Right atrium auricular region (tissue), 2 donors: ENCODE results near the gene PIK3R1. TPM values are rescaled to one million over a fixed set of nuclear protein-coding genes. Genes with fewer than 3 reads are reported as not detected.

ENCODE experiments used
- DNase-seq: peaks from one replicate; pipeline ENCODE4 v3.0.0-alpha.2; 2019; ENCODE audit warnings: low spot score
- H3K27ac ChIP-seq, 2 donors: fragments of 200-600 bp; sonication (generic); 1 replicate in 1 of 2; 2 replicates in 1 of 2; pipeline ENCODE4 v1.5.1; 2016 to 2019
- H3K27me3 ChIP-seq, 2 donors: fragments of 200-600 bp; sonication (generic); one replicate each; pipeline versions ENCODE4 v1.5.1 to v1.6.0; 2017 to 2019
- H3K36me3 ChIP-seq: fragments of 200-600 bp; sonication (generic); one replicate; pipeline ENCODE4 v1.5.1; 2016
- H3K4me1 ChIP-seq, 2 donors: fragments of 200-600 bp; sonication (generic); one replicate each; pipeline versions ENCODE4 v1.5.1 to v1.6.0; 2017 to 2019
- H3K4me3 ChIP-seq, 2 donors: fragments of 200-600 bp; sonication (generic); 1 replicate in 1 of 2; 2 replicates in 1 of 2; pipeline ENCODE4 v1.5.1; 2017 to 2019; ENCODE audit warnings: mild to moderate bottlenecking in 1 of 2, moderate library complexity in 1 of 2
- H3K9me3 ChIP-seq, 2 donors: fragments of 200-600 bp; sonication (generic); one replicate each; pipeline ENCODE4 v1.5.1; 2019
- total RNA-seq, 2 donors: library from RNA; depleted of rRNA; stranded (reverse); fragments of >200 nt; gene quantifications; one replicate each; pipeline ENCODE4 v1.1.0, GENCODE V29; 2016
- TF ChIP-seq, protein P1 (sequence below), 2 donors: fragments of 200-600 bp; sonication (generic); IDR thresholded peaks; one replicate each; pipeline ENCODE4 v1.5.1; 2019; ENCODE audit warnings: antibody characterized with exemption in 2 of 2

The PIK3R1 gene
- total RNA-seq, 2 donors from 2014 or later, result 87.0 to 91.1 TPM

DNA sequence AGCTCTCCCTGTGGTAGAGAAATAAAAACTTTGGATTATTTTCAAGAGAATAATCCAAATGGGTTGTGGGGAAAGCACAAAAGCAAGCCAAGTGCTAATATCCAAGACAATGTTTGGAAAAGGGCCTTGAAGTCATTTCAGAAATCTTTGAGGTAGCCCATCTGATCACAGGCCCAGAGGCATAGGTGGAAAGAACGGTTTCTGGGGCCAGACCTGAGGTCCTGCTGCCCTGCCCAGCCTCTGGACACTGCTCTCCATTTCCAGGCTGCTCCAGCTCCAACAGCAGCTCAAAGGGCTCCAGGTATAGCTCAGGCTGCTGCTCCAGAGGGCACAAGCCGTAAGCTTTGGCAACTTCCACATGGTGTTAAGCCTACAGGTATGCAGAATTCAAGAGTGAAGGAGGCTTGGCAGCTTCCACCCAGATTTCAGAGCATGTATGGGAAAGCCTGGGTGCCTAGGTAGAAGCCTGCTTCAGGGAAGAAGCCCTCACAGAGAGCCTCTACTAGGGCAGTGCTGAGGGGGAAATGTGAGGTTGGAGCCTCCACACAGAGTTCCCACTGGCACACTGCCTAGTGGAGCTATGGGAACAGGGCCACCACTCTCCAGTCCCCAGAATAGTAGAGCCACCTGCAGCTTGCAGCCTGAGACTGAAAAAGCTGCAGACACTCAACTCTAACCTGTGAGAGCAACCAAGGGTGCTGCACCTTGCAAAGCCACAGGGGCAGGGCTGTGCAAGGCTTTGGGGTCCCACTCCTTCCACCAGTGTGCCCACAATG is 133.1 kb downstream of the PIK3R1 start:
- Histone ChIP-seq H3K9me3 (no peaks in the 10 kb centered on the region), H3K27me3 (no peaks in the 10 kb centered on the region), H3K4me3 (no peak overlapping the region), H3K4me1 (peaks cover 0 to 16% of the 10 kb centered on the region in 2 donors), H3K27ac (no peak overlapping the region), H3K36me3 (no peaks in the 10 kb centered on the region)
- DNase-seq, result no peak
- TF ChIP-seq, protein P1, sequence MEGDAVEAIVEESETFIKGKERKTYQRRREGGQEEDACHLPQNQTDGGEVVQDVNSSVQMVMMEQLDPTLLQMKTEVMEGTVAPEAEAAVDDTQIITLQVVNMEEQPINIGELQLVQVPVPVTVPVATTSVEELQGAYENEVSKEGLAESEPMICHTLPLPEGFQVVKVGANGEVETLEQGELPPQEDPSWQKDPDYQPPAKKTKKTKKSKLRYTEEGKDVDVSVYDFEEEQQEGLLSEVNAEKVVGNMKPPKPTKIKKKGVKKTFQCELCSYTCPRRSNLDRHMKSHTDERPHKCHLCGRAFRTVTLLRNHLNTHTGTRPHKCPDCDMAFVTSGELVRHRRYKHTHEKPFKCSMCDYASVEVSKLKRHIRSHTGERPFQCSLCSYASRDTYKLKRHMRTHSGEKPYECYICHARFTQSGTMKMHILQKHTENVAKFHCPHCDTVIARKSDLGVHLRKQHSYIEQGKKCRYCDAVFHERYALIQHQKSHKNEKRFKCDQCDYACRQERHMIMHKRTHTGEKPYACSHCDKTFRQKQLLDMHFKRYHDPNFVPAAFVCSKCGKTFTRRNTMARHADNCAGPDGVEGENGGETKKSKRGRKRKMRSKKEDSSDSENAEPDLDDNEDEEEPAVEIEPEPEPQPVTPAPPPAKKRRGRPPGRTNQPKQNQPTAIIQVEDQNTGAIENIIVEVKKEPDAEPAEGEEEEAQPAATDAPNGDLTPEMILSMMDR (IDR thresholded peaks at IDR 0.05), result no peak

DNA sequence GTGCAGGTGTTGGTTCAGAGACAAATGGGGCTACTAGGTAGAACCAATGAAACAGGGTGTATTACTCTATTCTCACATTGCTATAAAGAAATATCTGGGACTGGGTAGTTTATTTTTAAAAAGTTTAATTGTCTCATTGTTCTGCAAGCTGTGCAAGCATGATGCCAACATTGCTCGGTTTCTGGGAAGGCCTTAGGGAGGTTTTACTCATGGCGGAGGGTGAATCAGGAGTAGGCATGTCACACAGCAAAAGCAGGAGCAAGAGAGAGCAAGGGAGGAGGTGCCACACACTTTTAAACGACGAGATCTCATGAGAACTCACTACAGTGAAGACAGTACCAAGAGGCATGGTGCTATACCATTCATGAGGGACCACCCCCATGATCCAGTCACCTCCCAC is 134.6 kb downstream of the PIK3R1 start:
- no peaks in the 10 kb centered on the region for H3K36me3 ChIP-seq
- H3K27ac ChIP-seq, result no peak overlapping the region
- no peaks in the 10 kb centered on the region for H3K9me3 ChIP-seq
- DNase-seq, result no peak
- H3K4me1 ChIP-seq, result peaks cover 0 to 1% of the 10 kb centered on the region in 2 donors
- TF ChIP-seq, protein P1 (IDR thresholded peaks at IDR 0.05), result no peak
- H3K27me3 ChIP-seq, result no peaks in the 10 kb centered on the region
- H3K4me3 ChIP-seq, result no peak overlapping the region
